Measurements from ENCODE around the gene WWC1. TPM values are rescaled to one million over a fixed set of nuclear protein-coding genes. Genes with fewer than 3 reads are reported as not detected.

Gene WWC1
- total RNA-seq, 1 experiment from 2014 or later: not detected

DNA sequence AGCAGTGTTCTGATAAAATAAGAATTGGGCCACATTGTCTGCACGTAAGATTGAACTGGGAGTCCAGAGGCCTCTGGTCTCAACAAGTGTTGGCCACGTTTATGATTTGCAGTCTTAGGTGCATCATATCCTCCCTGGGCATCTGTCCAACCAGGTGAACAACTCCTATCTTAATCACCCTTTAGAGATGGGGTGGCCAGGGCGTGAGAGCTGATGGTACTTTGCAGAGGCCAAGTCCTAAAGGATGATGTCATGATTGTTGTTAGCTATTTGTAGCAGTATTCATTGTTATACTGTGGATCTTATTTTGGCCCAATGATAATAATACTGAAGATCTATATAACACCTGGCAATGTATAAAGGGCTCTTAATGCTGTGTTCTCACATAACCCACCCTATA, 121.6 kb downstream of the WWC1 start:
- Histone ChIP-seq H2AFZ (ENCODE audit: low read length) (no peak overlapping the region), H3K79me2 (ENCODE audit: low read length) (no peaks in the 10 kb centered on the region), H4K20me1 (ENCODE audit: insufficient read depth, low read depth, low read length) (no peaks in the 10 kb centered on the region), H3K4me3 (ENCODE audit: low read length) (no peak overlapping the region), H3K9me2 (replicated peaks; ENCODE audit: insufficient read depth, low read length) (no peaks in the 10 kb centered on the region), H3K4me2 (ENCODE audit: low read depth, low read length, poor library complexity, severe bottlenecking) (no peak overlapping the region), H3K27ac (ENCODE audit: low read length) (no peak overlapping the region), H3K36me3 (ENCODE audit: insufficient read depth, low read length) (no peaks in the 10 kb centered on the region), H3K27me3 (ENCODE audit: low read length) (no peaks in the 10 kb centered on the region), H3K9me3 (ENCODE audit: low read length) (no peaks in the 10 kb centered on the region), H3K9ac (ENCODE audit: low read length) (no peak overlapping the region), H3K4me1 (ENCODE audit: low read length) (no peaks in the 10 kb centered on the region)
- no peak for DNase-seq

DNA sequence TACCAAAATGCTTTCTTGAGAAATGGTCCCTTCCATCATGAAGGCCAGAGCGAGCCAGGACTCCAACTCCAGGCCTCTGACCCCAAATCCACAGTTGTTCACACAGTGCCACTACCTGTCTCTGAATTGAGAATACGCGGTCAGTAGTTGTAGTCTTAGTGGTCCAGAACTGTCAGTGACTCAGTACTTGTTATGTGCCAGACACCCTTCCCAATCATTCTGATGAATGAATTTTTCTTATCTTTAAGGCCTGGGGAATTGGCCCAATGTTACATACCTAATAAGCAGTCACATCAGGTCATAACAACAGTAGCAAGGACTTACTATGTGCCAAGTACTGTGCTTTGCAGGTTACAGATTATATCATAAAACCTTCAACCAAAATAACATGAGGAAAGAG, 122.2 kb downstream of the WWC1 start:
- Histone ChIP-seq H3K4me1 (ENCODE audit: low read length) (no peaks in the 10 kb centered on the region), H3K9me2 (replicated peaks; ENCODE audit: insufficient read depth, low read length) (no peaks in the 10 kb centered on the region), H3K4me2 (ENCODE audit: low read depth, low read length, poor library complexity, severe bottlenecking) (no peak overlapping the region), H3K27me3 (ENCODE audit: low read length) (no peaks in the 10 kb centered on the region), H3K4me3 (ENCODE audit: low read length) (no peak overlapping the region), H3K27ac (ENCODE audit: low read length) (no peak overlapping the region), H3K36me3 (ENCODE audit: insufficient read depth, low read length) (no peaks in the 10 kb centered on the region), H4K20me1 (ENCODE audit: insufficient read depth, low read depth, low read length) (no peaks in the 10 kb centered on the region), H3K9ac (ENCODE audit: low read length) (no peak overlapping the region), H2AFZ (ENCODE audit: low read length) (no peak overlapping the region), H3K79me2 (ENCODE audit: low read length) (no peaks in the 10 kb centered on the region), H3K9me3 (ENCODE audit: low read length) (no peaks in the 10 kb centered on the region)
- no peak for DNase-seq

DNA sequence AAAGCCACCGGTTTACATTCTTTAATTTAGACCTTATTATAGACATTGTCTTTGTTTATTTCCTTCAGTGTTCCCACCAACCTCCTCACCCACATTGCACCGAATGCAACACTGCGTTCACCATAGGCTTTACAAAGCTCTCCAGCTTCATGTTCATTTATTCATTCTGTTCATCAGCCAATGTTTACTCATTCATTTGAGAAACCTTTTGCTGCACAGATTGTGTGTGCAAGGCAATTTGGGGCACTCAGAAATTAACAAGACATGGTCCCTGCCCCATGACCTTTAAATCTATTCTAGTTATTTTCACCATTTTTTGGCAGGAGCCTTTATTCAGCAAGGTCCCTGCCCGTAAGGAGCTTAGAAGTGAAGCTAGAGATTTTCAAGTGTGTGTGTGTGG, 124.0 kb downstream of the WWC1 start:
- Histone ChIP-seq H3K36me3 (ENCODE audit: insufficient read depth, low read length) (no peaks in the 10 kb centered on the region), H4K20me1 (ENCODE audit: insufficient read depth, low read depth, low read length) (no peaks in the 10 kb centered on the region), H3K9me3 (ENCODE audit: low read length) (no peaks in the 10 kb centered on the region), H3K9me2 (replicated peaks; ENCODE audit: insufficient read depth, low read length) (no peaks in the 10 kb centered on the region), H3K27me3 (ENCODE audit: low read length) (no peaks in the 10 kb centered on the region), H3K9ac (ENCODE audit: low read length) (no peak overlapping the region), H3K4me3 (ENCODE audit: low read length) (no peak overlapping the region), H3K4me1 (ENCODE audit: low read length) (no peaks in the 10 kb centered on the region), H3K27ac (ENCODE audit: low read length) (no peak overlapping the region), H2AFZ (ENCODE audit: low read length) (no peak overlapping the region), H3K4me2 (ENCODE audit: low read depth, low read length, poor library complexity, severe bottlenecking) (no peak overlapping the region), H3K79me2 (ENCODE audit: low read length) (no peaks in the 10 kb centered on the region)
- DNase-seq: no peak

DNA sequence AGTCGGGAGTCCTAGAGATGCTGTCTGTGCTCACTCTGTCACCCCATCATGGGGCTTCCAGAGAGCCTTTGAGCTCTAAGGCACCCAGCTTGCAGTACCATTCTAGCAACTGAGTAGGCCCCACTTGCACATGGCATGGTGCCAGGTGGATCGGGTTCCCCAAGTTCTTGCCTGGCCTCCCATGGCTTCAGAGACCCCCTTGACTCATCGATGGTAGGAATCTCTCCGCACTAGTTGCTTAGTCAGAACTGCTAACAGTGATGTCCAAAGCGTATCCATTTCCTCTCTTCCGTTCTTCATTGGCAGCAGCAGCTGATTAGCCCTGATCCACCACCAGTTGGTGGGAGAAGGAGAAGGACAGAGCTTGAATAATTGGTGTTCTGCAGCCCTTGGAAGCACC, 124.5 kb downstream of the WWC1 start:
- Histone ChIP-seq H2AFZ (ENCODE audit: low read length) (no peak overlapping the region), H3K36me3 (ENCODE audit: insufficient read depth, low read length) (no peaks in the 10 kb centered on the region), H3K9me3 (ENCODE audit: low read length) (no peaks in the 10 kb centered on the region), H3K9me2 (replicated peaks; ENCODE audit: insufficient read depth, low read length) (no peaks in the 10 kb centered on the region), H3K79me2 (ENCODE audit: low read length) (no peaks in the 10 kb centered on the region), H3K27me3 (ENCODE audit: low read length) (no peaks in the 10 kb centered on the region), H4K20me1 (ENCODE audit: insufficient read depth, low read depth, low read length) (no peaks in the 10 kb centered on the region), H3K27ac (ENCODE audit: low read length) (no peak overlapping the region), H3K4me3 (ENCODE audit: low read length) (no peak overlapping the region), H3K9ac (ENCODE audit: low read length) (no peak overlapping the region), H3K4me2 (ENCODE audit: low read depth, low read length, poor library complexity, severe bottlenecking) (no peak overlapping the region), H3K4me1 (ENCODE audit: low read length) (no peaks in the 10 kb centered on the region)
- no peak for DNase-seq

DNA sequence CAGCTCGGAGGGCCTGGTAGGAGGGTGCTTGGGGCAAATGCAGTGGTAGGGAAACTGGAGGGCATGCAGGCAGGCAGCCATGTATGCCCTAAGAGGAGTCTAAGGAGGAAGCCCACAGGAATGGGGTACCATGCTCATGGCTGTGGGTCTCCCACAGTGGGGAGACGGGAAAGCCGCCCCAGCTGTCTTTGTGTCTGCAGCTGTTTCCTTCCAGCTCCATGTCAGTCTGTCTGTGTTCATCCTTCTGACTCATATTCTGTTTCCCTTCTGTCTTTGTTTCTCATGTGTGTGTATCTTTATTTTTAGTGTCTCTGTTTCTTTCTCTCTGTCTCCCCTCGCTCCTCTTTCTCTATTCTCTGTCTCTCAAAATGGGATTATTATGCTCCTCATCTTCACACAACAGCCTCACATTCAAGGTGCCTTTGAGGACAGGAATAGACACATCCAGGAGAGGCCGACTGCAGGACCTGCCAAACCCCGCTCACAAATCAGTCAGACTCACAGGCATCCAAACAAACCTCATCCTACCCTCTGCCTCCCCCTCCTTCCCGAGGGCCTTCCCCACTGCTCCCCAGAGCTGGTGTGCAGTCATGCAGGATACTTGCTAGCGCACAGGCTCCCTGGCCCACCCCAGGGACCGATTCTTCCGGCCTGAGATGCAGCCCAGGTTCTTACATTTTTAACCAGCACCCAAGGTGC, 126.4 kb downstream of the WWC1 start:
- H3K4me1 ChIP-seq (ENCODE audit: low read length): no peaks in the 10 kb centered on the region
- no peaks in the 10 kb centered on the region for H3K36me3 ChIP-seq (ENCODE audit: insufficient read depth, low read length)
- H2AFZ ChIP-seq (ENCODE audit: low read length): no peak overlapping the region

DNA sequence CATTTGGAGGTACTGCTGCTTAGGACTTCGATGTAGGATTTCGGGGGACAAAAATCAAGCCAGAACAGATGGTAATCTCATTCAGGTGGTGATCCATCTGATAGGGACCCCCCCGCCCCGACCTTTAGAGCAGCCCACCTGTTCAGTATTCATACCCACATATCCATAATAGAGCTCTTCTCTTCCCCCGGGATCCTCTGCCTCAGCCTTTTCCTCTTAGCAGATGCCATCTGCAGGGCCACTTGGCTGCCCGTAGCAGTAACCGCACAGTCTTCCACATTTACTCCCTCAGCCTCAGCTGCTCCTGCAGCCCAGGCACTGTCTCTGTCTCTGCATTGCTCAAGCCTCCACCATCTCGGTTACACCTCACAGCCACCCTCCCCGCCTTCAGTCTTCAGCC, 129.0 kb downstream of the WWC1 start:
- no peaks in the 10 kb centered on the region for H3K36me3 ChIP-seq (ENCODE audit: insufficient read depth, low read length)
- H3K4me1 ChIP-seq (ENCODE audit: low read length): no peaks in the 10 kb centered on the region
- no peaks in the 10 kb centered on the region for H3K9me2 ChIP-seq (replicated peaks; ENCODE audit: insufficient read depth, low read length)

More for the DNA sequence above, 126.4 kb downstream of the WWC1 start:
- H3K9me3 ChIP-seq (ENCODE audit: low read length): no peaks in the 10 kb centered on the region
- H3K9me2 ChIP-seq (replicated peaks; ENCODE audit: insufficient read depth, low read length): no peaks in the 10 kb centered on the region
- DNase-seq: no peak
- H3K4me2 ChIP-seq (ENCODE audit: low read depth, low read length, poor library complexity, severe bottlenecking): no peak overlapping the region
- H3K4me3 ChIP-seq (ENCODE audit: low read length): no peak overlapping the region
- H3K79me2 ChIP-seq (ENCODE audit: low read length): no peaks in the 10 kb centered on the region
- no peak overlapping the region for H3K27ac ChIP-seq (ENCODE audit: low read length)
- no peaks in the 10 kb centered on the region for H3K27me3 ChIP-seq (ENCODE audit: low read length)
- H3K9ac ChIP-seq (ENCODE audit: low read length): no peak overlapping the region
- H4K20me1 ChIP-seq (ENCODE audit: insufficient read depth, low read depth, low read length): no peaks in the 10 kb centered on the region

DNA sequence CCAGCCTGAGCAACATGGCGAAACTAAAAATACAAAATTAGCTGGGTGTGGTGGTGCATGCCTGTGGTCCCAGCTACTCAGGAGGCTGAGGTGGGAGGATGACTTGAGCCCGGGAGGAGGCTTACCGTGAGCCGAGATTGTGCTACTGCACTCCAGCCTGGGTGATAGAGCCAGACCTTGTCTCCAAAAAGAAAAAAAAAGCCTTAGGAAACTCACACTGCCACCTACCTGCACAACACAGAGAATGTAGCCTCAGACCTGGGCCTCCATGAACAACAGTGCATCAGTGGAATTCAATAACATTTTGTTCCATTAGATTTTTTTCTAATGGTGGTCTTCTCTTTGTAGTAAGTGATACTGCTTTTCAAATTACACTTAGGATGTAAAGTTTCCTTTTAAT, 131.0 kb downstream of the WWC1 start:
- H4K20me1 ChIP-seq (ENCODE audit: insufficient read depth, low read depth, low read length): no peaks in the 10 kb centered on the region
- no peak overlapping the region for H2AFZ ChIP-seq (ENCODE audit: low read length)
- no peaks in the 10 kb centered on the region for H3K36me3 ChIP-seq (ENCODE audit: insufficient read depth, low read length)
- no peaks in the 10 kb centered on the region for H3K9me2 ChIP-seq (replicated peaks; ENCODE audit: insufficient read depth, low read length)
- H3K4me3 ChIP-seq (ENCODE audit: low read length): no peak overlapping the region
- no peak overlapping the region for H3K4me2 ChIP-seq (ENCODE audit: low read depth, low read length, poor library complexity, severe bottlenecking)
- no peaks in the 10 kb centered on the region for H3K27me3 ChIP-seq (ENCODE audit: low read length)
- no peaks in the 10 kb centered on the region for H3K9me3 ChIP-seq (ENCODE audit: low read length)
- H3K4me1 ChIP-seq (ENCODE audit: low read length): no peaks in the 10 kb centered on the region
- H3K27ac ChIP-seq (ENCODE audit: low read length): no peak overlapping the region
- no peak overlapping the region for H3K9ac ChIP-seq (ENCODE audit: low read length)
- H3K79me2 ChIP-seq (ENCODE audit: low read length): no peaks in the 10 kb centered on the region
- peak; percentile 44 for DNase-seq

More for the DNA sequence above, 129.0 kb downstream of the WWC1 start:
- Histone ChIP-seq H3K27me3 (ENCODE audit: low read length) (no peaks in the 10 kb centered on the region), H3K79me2 (ENCODE audit: low read length) (no peaks in the 10 kb centered on the region), H3K4me2 (ENCODE audit: low read depth, low read length, poor library complexity, severe bottlenecking) (no peak overlapping the region), H3K4me3 (ENCODE audit: low read length) (no peak overlapping the region), H3K9ac (ENCODE audit: low read length) (no peak overlapping the region), H4K20me1 (ENCODE audit: insufficient read depth, low read depth, low read length) (no peaks in the 10 kb centered on the region), H3K27ac (ENCODE audit: low read length) (no peak overlapping the region), H2AFZ (ENCODE audit: low read length) (no peak overlapping the region), H3K9me3 (ENCODE audit: low read length) (no peaks in the 10 kb centered on the region)
- no peak for DNase-seq

DNA sequence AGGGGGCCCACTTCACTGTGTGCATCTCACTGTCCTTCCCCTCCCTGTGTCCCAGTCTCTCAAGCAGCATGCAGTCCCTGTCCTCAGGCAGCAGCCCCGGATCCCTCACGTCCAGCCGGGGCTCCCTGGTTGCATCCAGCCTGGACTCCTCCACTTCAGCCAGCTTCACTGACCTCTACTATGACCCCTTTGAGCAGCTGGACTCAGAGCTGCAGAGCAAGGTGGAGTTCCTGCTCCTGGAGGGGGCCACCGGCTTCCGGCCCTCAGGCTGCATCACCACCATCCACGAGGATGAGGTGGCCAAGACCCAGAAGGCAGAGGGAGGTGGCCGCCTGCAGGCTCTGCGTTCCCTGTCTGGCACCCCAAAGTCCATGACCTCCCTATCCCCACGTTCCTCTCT, 132.0 kb downstream of the WWC1 start:
- Histone ChIP-seq H3K27me3 (ENCODE audit: low read length) (no peaks in the 10 kb centered on the region), H2AFZ (ENCODE audit: low read length) (no peak overlapping the region), H4K20me1 (ENCODE audit: insufficient read depth, low read depth, low read length) (no peaks in the 10 kb centered on the region), H3K79me2 (ENCODE audit: low read length) (no peaks in the 10 kb centered on the region), H3K4me3 (ENCODE audit: low read length) (no peak overlapping the region), H3K9me3 (ENCODE audit: low read length) (no peaks in the 10 kb centered on the region), H3K4me1 (ENCODE audit: low read length) (no peaks in the 10 kb centered on the region), H3K36me3 (ENCODE audit: insufficient read depth, low read length) (no peaks in the 10 kb centered on the region), H3K9ac (ENCODE audit: low read length) (no peak overlapping the region), H3K27ac (ENCODE audit: low read length) (no peak overlapping the region), H3K4me2 (ENCODE audit: low read depth, low read length, poor library complexity, severe bottlenecking) (no peak overlapping the region), H3K9me2 (replicated peaks; ENCODE audit: insufficient read depth, low read length) (no peaks in the 10 kb centered on the region)
- DNase-seq: no peak
